GM21529 (cell line): ENCODE data around the gene ITGA8.
A peak's percentile ranks its signal among the peaks of the same experiment; 100 is the strongest.

Experiments used
- ATAC-seq: cut with Tn5 transposase; IDR thresholded peaks from one replicate; pipeline ENCODE4 v1.9.1; 2021; ENCODE audit not compliant: unreplicated experiment

ITGA8 gene

GRCh38 chr10:15737656-15738055 is 17.9 kb upstream of the ITGA8 start:
- no peak for ATAC-seq

GRCh38 chr10:15735763-15736162 is 16.0 kb upstream of the ITGA8 start:
- no peak for ATAC-seq

GRCh38 chr10:15730341-15730740 is 10.6 kb upstream of the ITGA8 start:
- no peak for ATAC-seq

GRCh38 chr10:15729890-15730289 is 10.2 kb upstream of the ITGA8 start:
- no peak for ATAC-seq

DNA sequence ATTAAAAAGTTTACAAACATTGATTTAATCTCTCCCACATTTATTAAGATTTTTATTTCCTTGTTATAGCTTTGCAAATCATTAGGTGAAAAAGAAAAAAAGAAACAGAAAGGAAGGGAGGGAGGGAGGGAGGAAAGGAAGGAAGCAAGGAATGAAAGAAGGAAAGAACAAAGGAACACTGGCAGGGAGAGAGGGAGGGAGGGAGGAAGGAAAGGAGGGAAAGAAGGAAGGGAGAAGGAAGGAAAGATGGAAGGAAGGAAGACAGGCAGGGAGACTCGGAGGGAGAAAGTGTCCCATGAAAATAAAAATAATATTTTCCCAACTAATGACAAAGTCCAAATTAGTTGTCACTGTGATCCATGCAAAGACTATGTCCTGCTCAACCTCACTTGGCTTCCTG is 6.3 kb upstream of the ITGA8 start:
- no peak for ATAC-seq

DNA sequence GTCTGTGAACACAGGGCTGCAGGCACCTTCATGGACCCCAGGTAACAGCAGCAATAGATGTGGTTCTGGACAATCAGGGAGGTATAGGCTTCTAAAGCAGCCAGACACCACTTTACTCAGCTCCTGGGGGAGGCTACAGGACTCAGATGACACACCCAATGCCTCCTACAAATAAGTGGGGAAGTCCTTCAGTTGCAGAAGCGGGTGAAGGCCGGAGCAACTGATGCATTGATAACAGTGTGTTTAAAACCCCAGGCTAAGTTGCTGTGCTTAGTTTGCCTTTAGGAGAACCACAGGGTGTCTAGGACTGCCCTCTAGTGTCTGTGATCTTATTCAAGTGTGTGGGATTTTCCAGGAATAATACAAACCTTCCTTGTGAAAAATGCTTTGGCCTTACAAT is 5.9 kb upstream of the ITGA8 start:
- peak; percentile 81 for ATAC-seq

DNA sequence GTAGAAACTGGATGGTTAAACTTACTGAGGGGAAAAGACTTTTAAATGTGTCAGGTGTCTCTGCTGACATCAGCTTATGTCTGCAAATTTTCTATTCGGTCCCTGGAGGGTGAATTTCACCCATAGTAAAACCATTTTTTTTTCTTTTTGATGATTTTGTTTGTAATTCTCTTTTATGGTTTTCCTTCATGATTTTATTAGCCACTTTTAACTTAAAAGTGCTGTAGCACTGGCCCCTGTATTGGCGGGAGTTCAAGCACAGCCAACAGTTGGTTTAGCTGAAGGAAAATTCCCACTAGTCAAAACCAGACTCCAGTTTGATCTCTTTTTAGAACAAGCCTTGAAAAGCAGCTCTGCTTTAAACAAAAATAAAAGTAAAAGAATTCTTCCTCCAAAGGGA is 5.0 kb upstream of the ITGA8 start:
- no peak for ATAC-seq

- no peak for ATAC-seq
These were observed 4.1 kb upstream of the ITGA8 start for GRCh38 chr10:15723803-15724202.

- ATAC-seq: no peak
These were observed 1.0 kb upstream of the ITGA8 start for GRCh38 chr10:15720635-15721287.

DNA sequence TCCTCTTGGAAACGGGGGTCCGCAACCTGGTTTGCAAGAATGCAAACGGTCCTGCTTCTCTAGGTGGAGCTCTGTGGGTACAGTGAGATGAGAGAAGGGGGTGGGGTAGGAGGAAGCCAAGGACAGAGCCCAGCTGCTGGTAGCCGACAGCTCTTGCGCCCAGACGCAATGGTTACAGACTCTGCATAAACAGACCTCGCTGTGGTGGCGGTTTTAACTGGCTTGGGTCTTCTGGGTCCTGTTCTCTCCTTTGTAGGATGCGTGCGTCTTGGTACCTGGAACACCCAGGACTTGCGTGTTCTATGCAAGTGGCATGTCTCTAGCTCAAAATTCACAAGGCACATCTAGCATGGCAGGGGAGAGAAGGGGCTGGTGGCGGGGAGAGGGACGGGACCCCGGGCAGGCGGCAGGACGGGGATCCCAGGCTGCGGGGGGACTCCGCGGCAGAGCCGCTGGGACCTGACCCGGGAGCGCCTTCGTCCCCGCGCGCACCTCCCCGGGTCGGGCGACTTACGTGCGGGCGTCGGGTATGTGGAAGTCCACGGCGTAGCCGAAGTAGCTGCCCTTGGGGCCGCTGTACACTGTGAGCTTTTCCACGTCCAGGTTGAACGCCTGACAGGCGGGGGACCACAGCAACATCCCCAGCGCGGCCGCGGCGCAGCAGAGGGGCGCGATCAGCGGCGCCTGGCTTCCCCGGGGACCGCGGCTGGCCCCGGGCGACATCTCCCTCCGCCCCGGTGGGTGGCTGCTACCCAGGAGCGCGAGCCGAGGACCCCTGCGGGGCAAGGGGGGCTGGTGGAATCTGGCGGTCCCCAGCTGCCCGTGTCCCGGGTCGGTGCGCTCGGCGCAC is 448 bp downstream of the ITGA8 start:
- no peak for ATAC-seq

DNA sequence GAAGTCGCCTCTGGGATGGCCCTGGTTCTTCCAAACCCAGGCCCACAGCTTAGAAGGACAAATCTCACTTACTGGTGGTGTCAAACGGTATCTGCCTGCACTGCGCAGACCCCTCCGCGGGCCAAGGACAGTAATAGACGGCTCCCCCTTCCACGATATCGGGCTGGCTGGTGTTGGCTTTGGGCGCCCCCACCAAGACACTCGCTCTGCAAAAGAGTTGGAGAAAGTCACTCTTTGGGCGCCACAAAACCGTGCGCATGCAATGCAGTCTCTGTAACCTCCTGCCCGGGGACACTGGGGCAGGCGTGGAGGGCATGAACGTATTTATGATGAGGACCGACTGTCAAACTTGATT is 1.1 kb downstream of the ITGA8 start:
- no peak for ATAC-seq

DNA sequence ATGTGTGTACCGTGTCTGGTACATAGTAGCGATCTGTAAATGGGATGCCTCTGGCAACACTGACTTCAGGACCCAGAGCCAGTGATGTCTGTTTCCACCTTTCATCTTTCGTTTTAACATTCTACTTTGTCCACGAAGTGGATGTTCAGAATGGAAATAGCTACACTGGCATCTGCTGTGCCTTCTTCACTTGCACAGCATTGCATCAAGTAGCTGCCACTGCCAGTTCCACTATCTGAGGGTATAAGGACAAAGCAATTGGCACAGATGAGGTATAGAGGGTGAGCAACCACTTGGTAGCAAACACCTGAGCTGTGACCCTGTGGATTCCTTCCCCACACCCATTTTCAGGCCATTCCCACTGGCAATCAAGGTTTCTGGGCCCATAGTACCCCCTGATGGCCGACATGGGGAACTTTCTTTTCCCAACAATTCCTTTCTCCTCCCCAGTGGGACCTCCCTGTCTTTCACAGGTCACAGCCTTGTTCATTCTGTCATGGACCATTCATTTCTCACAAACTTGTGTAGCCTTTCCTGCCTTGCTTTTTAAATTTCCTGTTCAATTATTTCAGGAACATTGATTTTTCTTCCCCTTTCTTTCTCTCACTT is 4.0 kb downstream of the ITGA8 start:
- no peak for ATAC-seq

- ATAC-seq: no peak
These were observed 4.9 kb downstream of the ITGA8 start for GRCh38 chr10:15714847-15715246.

- no peak for ATAC-seq
These were observed 6.8 kb downstream of the ITGA8 start for GRCh38 chr10:15712883-15713282.

DNA sequence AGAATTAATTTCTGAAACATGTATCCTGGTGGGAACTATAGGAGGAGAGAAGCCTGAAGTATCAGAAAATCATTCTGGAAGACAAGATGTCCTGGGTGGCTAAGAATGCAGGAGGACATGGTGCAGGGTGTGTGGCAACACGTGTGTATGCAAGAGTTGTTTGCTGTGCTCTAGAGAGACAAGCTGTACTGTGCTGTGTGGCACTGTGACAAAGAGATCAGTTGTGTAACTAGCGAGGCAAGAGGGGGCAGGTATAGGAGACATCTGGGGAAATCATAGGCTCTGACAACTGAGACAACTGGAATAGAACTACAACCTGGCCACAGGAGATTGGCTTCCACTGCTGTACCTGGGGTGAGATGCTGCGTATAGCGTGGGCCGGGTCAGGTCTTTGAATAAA is 9.3 kb downstream of the ITGA8 start:
- ATAC-seq: no peak

- ATAC-seq: no peak
These were observed 14.4 kb downstream of the ITGA8 start for GRCh38 chr10:15705298-15705697.

GRCh38 chr10:15704581-15704968 is 15.1 kb downstream of the ITGA8 start:
- ATAC-seq: no peak

DNA sequence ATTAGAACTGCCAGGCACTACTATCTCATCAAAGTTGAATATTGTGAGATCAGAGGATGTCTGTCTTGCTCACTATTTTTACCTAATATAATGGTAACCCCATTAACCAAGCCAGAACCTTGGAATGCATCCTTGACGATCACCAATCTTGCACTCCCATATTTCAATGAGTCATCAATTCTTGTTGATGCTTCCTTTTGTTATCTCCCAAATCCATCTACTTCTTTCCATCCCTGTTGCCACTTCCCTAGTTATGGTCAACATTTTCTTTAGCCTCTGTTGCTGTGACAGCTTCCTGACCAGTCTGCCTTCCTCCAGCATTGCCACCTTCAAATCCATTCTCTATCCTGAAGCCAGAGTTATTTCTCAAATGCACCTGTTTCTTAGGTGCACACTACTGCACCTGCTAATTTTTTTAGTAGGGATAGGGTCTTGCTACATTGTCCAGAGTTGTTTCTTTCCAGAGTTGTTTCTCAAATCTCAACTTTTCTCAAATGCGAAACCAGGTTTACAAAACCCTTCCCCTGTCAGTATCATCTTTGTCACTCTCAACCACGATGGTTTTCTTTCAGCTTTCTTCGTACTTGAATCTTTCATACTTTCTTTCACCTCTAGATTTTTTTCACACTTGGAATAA is 15.7 kb downstream of the ITGA8 start:
- no peak for ATAC-seq

DNA sequence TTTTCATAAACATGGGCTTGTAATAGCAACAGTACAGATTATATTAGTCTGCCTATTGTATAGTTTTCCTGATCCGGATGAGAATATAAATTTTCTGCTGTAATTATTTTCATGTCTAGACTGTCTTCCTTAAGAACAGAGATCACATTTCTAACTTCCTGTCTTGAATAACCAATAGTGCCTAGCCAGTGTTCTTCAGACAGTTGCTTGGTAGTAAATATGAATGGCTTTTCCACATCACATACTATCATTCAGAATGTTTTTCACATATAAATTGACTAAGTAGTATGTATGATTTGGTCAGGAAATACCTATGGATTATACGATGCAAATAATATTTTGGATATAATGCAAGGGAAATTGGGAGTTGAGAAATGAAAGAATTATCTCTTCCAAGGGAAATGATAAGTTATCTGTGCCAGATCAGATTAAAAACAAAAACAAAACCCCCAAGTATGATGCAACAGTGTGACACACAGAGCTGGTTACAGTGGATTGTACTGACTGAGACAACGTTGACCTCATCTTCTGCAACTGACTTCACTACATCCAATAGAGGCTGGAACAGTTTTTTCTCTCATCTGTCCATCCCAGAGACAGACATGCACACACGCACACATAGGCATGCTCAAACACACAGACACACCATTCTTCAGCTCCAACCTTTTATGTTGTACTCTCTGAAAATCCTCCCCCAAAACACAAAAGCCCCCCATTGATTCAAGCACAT is 16.4 kb downstream of the ITGA8 start:
- ATAC-seq: no peak

DNA sequence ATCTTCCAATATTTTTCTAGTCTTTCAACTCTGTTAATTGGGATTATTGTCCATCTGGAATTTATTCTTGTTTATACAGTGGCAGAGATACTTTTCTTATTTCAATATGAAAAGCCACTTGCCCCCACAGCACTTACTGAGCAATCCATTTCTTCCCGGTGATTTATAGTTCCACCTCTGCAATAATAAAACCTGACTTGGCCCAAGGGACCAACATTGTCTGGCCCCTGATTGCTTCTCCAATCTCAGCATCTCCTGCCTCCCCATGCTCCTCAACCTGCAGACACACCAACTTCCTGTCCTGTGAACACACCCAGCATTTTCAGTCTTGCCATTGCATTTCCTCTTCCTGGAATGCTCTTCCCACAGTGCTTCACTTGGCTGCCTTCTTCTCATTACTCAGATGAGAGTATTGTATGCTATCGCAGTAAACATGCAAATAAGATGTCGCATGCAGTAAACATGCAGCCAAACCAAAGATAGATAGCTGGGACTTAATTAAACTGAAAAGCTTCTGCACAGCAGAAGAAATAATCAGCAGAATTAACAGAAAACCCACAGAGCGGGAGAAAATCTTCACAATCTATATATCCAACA is 19.5 kb downstream of the ITGA8 start:
- no peak for ATAC-seq

GRCh38 chr10:15695852-15696251 is 23.9 kb downstream of the ITGA8 start:
- no peak for ATAC-seq
